ENCODE results near the gene S1PR4.

DNA sequence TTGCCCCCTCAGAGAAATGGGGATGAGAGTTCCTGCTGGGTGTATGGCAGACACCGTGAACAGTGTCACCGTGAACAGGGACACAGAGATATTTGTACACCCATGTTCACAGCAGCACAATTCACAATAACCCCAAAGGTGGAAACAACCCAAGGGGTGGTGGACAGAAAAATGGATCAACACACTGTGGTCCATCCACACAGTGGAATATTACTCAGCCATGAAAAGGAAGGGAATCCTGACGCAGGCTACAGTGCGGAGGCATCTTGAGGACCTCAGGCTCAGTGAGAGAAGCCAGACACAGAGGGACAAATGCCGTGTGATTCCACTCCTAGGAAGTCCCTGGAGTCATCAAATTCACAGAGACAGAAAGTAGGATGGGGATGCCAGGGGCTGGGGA, 38.3 kb downstream of the S1PR4 start:
- TF ChIP-seq, protein P1, sequence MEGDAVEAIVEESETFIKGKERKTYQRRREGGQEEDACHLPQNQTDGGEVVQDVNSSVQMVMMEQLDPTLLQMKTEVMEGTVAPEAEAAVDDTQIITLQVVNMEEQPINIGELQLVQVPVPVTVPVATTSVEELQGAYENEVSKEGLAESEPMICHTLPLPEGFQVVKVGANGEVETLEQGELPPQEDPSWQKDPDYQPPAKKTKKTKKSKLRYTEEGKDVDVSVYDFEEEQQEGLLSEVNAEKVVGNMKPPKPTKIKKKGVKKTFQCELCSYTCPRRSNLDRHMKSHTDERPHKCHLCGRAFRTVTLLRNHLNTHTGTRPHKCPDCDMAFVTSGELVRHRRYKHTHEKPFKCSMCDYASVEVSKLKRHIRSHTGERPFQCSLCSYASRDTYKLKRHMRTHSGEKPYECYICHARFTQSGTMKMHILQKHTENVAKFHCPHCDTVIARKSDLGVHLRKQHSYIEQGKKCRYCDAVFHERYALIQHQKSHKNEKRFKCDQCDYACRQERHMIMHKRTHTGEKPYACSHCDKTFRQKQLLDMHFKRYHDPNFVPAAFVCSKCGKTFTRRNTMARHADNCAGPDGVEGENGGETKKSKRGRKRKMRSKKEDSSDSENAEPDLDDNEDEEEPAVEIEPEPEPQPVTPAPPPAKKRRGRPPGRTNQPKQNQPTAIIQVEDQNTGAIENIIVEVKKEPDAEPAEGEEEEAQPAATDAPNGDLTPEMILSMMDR (IDR thresholded peaks at IDR 0.05), result no peak
- no peak for TF ChIP-seq EP300 (IDR thresholded peaks at IDR 0.05)
- no peak for TF ChIP-seq POLR2A (IDR thresholded peaks at IDR 0.05)

Data from tibial nerve (tissue), 4 donors.